ENCODE measurements around the gene TTC39B. TPM values are rescaled to one million over a fixed set of nuclear protein-coding genes. Genes with fewer than 3 reads are reported as not detected.

The TTC39B gene
- total RNA-seq, 3 donors from 2014 or later, result 6.7 to 11.7 (median 10.5) TPM

GRCh38 chr9:15293084-15293483 lies 13.9 kb downstream of the TTC39B start:
- H3K4me1 Mint-ChIP-seq (ENCODE audit: low read depth), result peaks cover 71% of the 10 kb centered on the region
- ATAC-seq (no peak), DNase-seq (no peak)

GRCh38 chr9:15289603-15290002 lies 17.4 kb downstream of the TTC39B start:
- peaks cover 3% of the 10 kb centered on the region for H3K9me3 Mint-ChIP-seq
- H3K36me3 Mint-ChIP-seq (ENCODE audit: insufficient read depth), result peaks cover 18% of the 10 kb centered on the region
- ATAC-seq, result no peak
- H3K27me3 Mint-ChIP-seq (ENCODE audit: low read depth), result no peaks in the 10 kb centered on the region
- H3K4me1 Mint-ChIP-seq (ENCODE audit: low read depth), result peaks cover 48% of the 10 kb centered on the region
- DNase-seq, result no peak
- H3K4me3 Mint-ChIP-seq, result no peak overlapping the region

More at GRCh38 chr9:15293084-15293483, 13.9 kb downstream of the TTC39B start:
- peaks cover 3% of the 10 kb centered on the region for H3K9me3 Mint-ChIP-seq
- no peak overlapping the region for H3K4me3 Mint-ChIP-seq
- no peaks in the 10 kb centered on the region for H3K27me3 Mint-ChIP-seq (ENCODE audit: low read depth)
- H3K36me3 Mint-ChIP-seq (ENCODE audit: insufficient read depth), result peaks cover 24% of the 10 kb centered on the region

- H3K4me1 Mint-ChIP-seq (ENCODE audit: low read depth), result peaks cover 39% of the 10 kb centered on the region
- peaks cover 3% of the 10 kb centered on the region for H3K9me3 Mint-ChIP-seq
- DNase-seq, result no peak
- peaks cover 17% of the 10 kb centered on the region for H3K36me3 Mint-ChIP-seq (ENCODE audit: insufficient read depth)
- ATAC-seq, result no peak
- no peaks in the 10 kb centered on the region for H3K27me3 Mint-ChIP-seq (ENCODE audit: low read depth)
- no peak overlapping the region for H3K4me3 Mint-ChIP-seq
Measured at GRCh38 chr9:15287309-15287708, 19.7 kb downstream of the TTC39B start.

GRCh38 chr9:15286161-15286821 lies 20.7 kb downstream of the TTC39B start:
- Mint-ChIP-seq H3K9me3 (peaks cover 2% of the 10 kb centered on the region), H3K27me3 (ENCODE audit: low read depth) (no peaks in the 10 kb centered on the region), H3K4me3 (no peak overlapping the region), H3K4me1 (ENCODE audit: low read depth) (peaks cover 39% of the 10 kb centered on the region), H3K36me3 (ENCODE audit: insufficient read depth) (peaks cover 15% of the 10 kb centered on the region)
- ATAC-seq (no peak), DNase-seq (no peak)

- Mint-ChIP-seq H3K9me3 (no peaks in the 10 kb centered on the region), H3K4me1 (ENCODE audit: low read depth) (peaks cover 33% of the 10 kb centered on the region), H3K36me3 (ENCODE audit: insufficient read depth) (peaks cover 2% of the 10 kb centered on the region), H3K27me3 (ENCODE audit: low read depth) (no peaks in the 10 kb centered on the region), H3K4me3 (no peak overlapping the region)
- DNase-seq (no peak), ATAC-seq (no peak)
Measured at GRCh38 chr9:15282567-15283285, 24.3 kb downstream of the TTC39B start.

GRCh38 chr9:15280647-15281046 lies 26.4 kb downstream of the TTC39B start:
- Mint-ChIP-seq H3K4me3 (no peak overlapping the region), H3K27me3 (ENCODE audit: low read depth) (no peaks in the 10 kb centered on the region), H3K4me1 (ENCODE audit: low read depth) (peaks cover 29% of the 10 kb centered on the region), H3K36me3 (ENCODE audit: insufficient read depth) (no peaks in the 10 kb centered on the region), H3K9me3 (no peaks in the 10 kb centered on the region)
- DNase-seq (no peak), ATAC-seq (no peak)

GRCh38 chr9:15278839-15279238 lies 28.2 kb downstream of the TTC39B start:
- ATAC-seq (no peak), DNase-seq (no peak)
- Mint-ChIP-seq H3K27me3 (ENCODE audit: low read depth) (no peaks in the 10 kb centered on the region), H3K4me1 (ENCODE audit: low read depth) (peaks cover 34% of the 10 kb centered on the region), H3K9me3 (no peaks in the 10 kb centered on the region), H3K4me3 (no peak overlapping the region), H3K36me3 (ENCODE audit: insufficient read depth) (no peaks in the 10 kb centered on the region)

GRCh38 chr9:15278091-15278687 lies 28.8 kb downstream of the TTC39B start:
- Mint-ChIP-seq H3K36me3 (ENCODE audit: insufficient read depth) (peaks cover 3% of the 10 kb centered on the region), H3K4me1 (ENCODE audit: low read depth) (peaks cover 36% of the 10 kb centered on the region), H3K9me3 (no peaks in the 10 kb centered on the region), H3K4me3 (no peak overlapping the region), H3K27me3 (ENCODE audit: low read depth) (no peaks in the 10 kb centered on the region)
- DNase-seq (no peak), ATAC-seq (no peak)

GRCh38 chr9:15277400-15278090 lies 29.5 kb downstream of the TTC39B start:
- ATAC-seq (peak; percentile 55 to 58), DNase-seq (no peak)
- no peak overlapping the region for H3K4me3 Mint-ChIP-seq
- peaks cover 37% of the 10 kb centered on the region for H3K4me1 Mint-ChIP-seq (ENCODE audit: low read depth)
- no peaks in the 10 kb centered on the region for H3K9me3 Mint-ChIP-seq
- peaks cover 3% of the 10 kb centered on the region for H3K36me3 Mint-ChIP-seq (ENCODE audit: insufficient read depth)
- H3K27me3 Mint-ChIP-seq (ENCODE audit: low read depth), result no peaks in the 10 kb centered on the region

GRCh38 chr9:15276328-15276938 lies 30.6 kb downstream of the TTC39B start:
- Mint-ChIP-seq H3K36me3 (ENCODE audit: insufficient read depth) (peaks cover 5% of the 10 kb centered on the region), H3K4me1 (ENCODE audit: low read depth) (peaks cover 41% of the 10 kb centered on the region), H3K4me3 (no peak overlapping the region), H3K27me3 (ENCODE audit: low read depth) (no peaks in the 10 kb centered on the region), H3K9me3 (no peaks in the 10 kb centered on the region)
- no peak for ATAC-seq
- no peak for DNase-seq

- no peak for DNase-seq
- H3K36me3 Mint-ChIP-seq (ENCODE audit: insufficient read depth), result peaks cover 7% of the 10 kb centered on the region
- H3K9me3 Mint-ChIP-seq, result no peaks in the 10 kb centered on the region
- ATAC-seq, result no peak
- no peak overlapping the region for H3K4me3 Mint-ChIP-seq
- no peaks in the 10 kb centered on the region for H3K27me3 Mint-ChIP-seq (ENCODE audit: low read depth)
- H3K4me1 Mint-ChIP-seq (ENCODE audit: low read depth), result peaks cover 45% of the 10 kb centered on the region
Measured at GRCh38 chr9:15274425-15274824, 32.6 kb downstream of the TTC39B start.

GRCh38 chr9:15272377-15272928 lies 34.6 kb downstream of the TTC39B start:
- no peaks in the 10 kb centered on the region for H3K9me3 Mint-ChIP-seq
- H3K4me3 Mint-ChIP-seq, result no peak overlapping the region
- H3K36me3 Mint-ChIP-seq (ENCODE audit: insufficient read depth), result peaks cover 16% of the 10 kb centered on the region
- H3K4me1 Mint-ChIP-seq (ENCODE audit: low read depth), result peaks cover 47% of the 10 kb centered on the region
- H3K27me3 Mint-ChIP-seq (ENCODE audit: low read depth), result no peaks in the 10 kb centered on the region
- ATAC-seq (no peak), DNase-seq (no peak)

GRCh38 chr9:15271403-15271802 lies 35.6 kb downstream of the TTC39B start:
- ATAC-seq (peak in 1 of 2 donors; percentile 89), DNase-seq (no peak)
- no peak overlapping the region for H3K4me3 Mint-ChIP-seq
- H3K27me3 Mint-ChIP-seq (ENCODE audit: low read depth), result no peaks in the 10 kb centered on the region
- H3K36me3 Mint-ChIP-seq (ENCODE audit: insufficient read depth), result peaks cover 16% of the 10 kb centered on the region
- no peaks in the 10 kb centered on the region for H3K9me3 Mint-ChIP-seq
- peaks cover 43% of the 10 kb centered on the region for H3K4me1 Mint-ChIP-seq (ENCODE audit: low read depth)

GRCh38 chr9:15268782-15269181 lies 38.2 kb downstream of the TTC39B start:
- H3K9me3 Mint-ChIP-seq, result no peaks in the 10 kb centered on the region
- peaks cover 36% of the 10 kb centered on the region for H3K4me1 Mint-ChIP-seq (ENCODE audit: low read depth)
- H3K36me3 Mint-ChIP-seq (ENCODE audit: insufficient read depth), result peaks cover 18% of the 10 kb centered on the region
- ATAC-seq, result no peak
- no peak overlapping the region for H3K4me3 Mint-ChIP-seq
- no peaks in the 10 kb centered on the region for H3K27me3 Mint-ChIP-seq (ENCODE audit: low read depth)
- DNase-seq, result no peak
